H9 (cell line): ENCODE data around the gene USP4. TPM values are rescaled to one million over a fixed set of nuclear protein-coding genes. Genes with fewer than 3 reads are reported as not detected.

Source experiments
- DNase-seq: peaks from one replicate; pipeline ENCODE4 v3.0.0-alpha.2; 2017
- H2AFZ ChIP-seq: one replicate; pipeline ENCODE4 v1.6.1; 2013; ENCODE audit warnings: mild to moderate bottlenecking, low read length, control low read depth, moderate library complexity
- H2AK5ac ChIP-seq: 2 replicates; pipeline ENCODE4 v1.6.1; 2013; ENCODE audit warnings: low read length, control low read depth, mixed read lengths; ENCODE audit not compliant: insufficient read length
- H2BK120ac ChIP-seq: one replicate; pipeline ENCODE4 v1.6.1; 2013; ENCODE audit warnings: low read depth, mild to moderate bottlenecking, low read length, control low read depth, inconsistent platforms; ENCODE audit not compliant: poor library complexity, severe bottlenecking
- H2BK12ac ChIP-seq: 2 replicates; pipeline ENCODE4 v1.6.1; 2013; ENCODE audit warnings: low read length, control low read depth, mixed read lengths, low read depth; ENCODE audit not compliant: insufficient read length
- H2BK15ac ChIP-seq: 2 replicates; pipeline ENCODE4 v1.6.1; 2013; ENCODE audit warnings: low read depth, low read length, control low read depth
- H2BK20ac ChIP-seq: one replicate; pipeline ENCODE4 v1.6.1; 2013; ENCODE audit warnings: low read depth, mild to moderate bottlenecking, low read length, control low read depth, inconsistent platforms; ENCODE audit not compliant: poor library complexity, severe bottlenecking
- H2BK5ac ChIP-seq: 2 replicates; pipeline ENCODE4 v1.6.1; 2013; ENCODE audit warnings: low read length, control low read depth, mixed read lengths; ENCODE audit not compliant: insufficient read length
- H3K14ac ChIP-seq: 2 replicates; pipeline ENCODE4 v1.6.1; 2013; ENCODE audit warnings: low read length, control low read depth; ENCODE audit not compliant: insufficient read depth
- H3K18ac ChIP-seq: 2 replicates; pipeline ENCODE4 v1.6.1; 2013; ENCODE audit warnings: low read depth, mild to moderate bottlenecking, mixed read lengths, low read length, control low read depth; ENCODE audit not compliant: insufficient read length
- H3K23ac ChIP-seq: 2 replicates; pipeline ENCODE4 v1.6.1; 2013; ENCODE audit warnings: low read length, control low read depth, mixed read lengths, low read depth; ENCODE audit not compliant: insufficient read length
- H3K23me2 ChIP-seq: 2 replicates; pipeline ENCODE4 v1.6.1; 2013; ENCODE audit warnings: low read depth, mild to moderate bottlenecking, mixed read lengths, low read length, control low read depth; ENCODE audit not compliant: insufficient read length, poor library complexity, severe bottlenecking
- H3K27ac ChIP-seq: 2 replicates; pipeline ENCODE4 v1.5.1; 2013; ENCODE audit warnings: low read length, control low read depth, mixed read lengths, low read depth; ENCODE audit not compliant: insufficient read length
- H3K27me3 ChIP-seq: 2 replicates; pipeline ENCODE4 v1.6.1; 2013; ENCODE audit warnings: low read length, control low read depth, inconsistent platforms; ENCODE audit not compliant: insufficient read depth
- H3K4ac ChIP-seq: 2 replicates; pipeline ENCODE4 v1.6.1; 2013; ENCODE audit warnings: low read depth, mild to moderate bottlenecking, control low read depth, inconsistent platforms, low read length, moderate library complexity
- H3K4me1 ChIP-seq: 2 replicates; pipeline ENCODE4 v1.6.1; 2013; ENCODE audit warnings: low read length, control low read depth, inconsistent platforms; ENCODE audit not compliant: insufficient read depth
- H3K4me2 ChIP-seq: 2 replicates; pipeline ENCODE4 v1.6.1; 2013; ENCODE audit warnings: low read length, control low read depth, mixed read lengths; ENCODE audit not compliant: insufficient read length, insufficient read depth
- H3K56ac ChIP-seq: 2 replicates; pipeline ENCODE4 v1.6.1; 2013; ENCODE audit warnings: low read depth, mild to moderate bottlenecking, mixed read lengths, low read length, control low read depth; ENCODE audit not compliant: insufficient read length
- H3K79me1 ChIP-seq: 2 replicates; pipeline ENCODE4 v1.6.1; 2013; ENCODE audit warnings: low read depth, mild to moderate bottlenecking, moderate library complexity, low read length, control low read depth, inconsistent platforms; ENCODE audit not compliant: insufficient read depth, poor library complexity, severe bottlenecking
- H3K79me2 ChIP-seq: 2 replicates; pipeline ENCODE4 v1.6.1; 2013; ENCODE audit warnings: low read length, control low read depth, inconsistent platforms; ENCODE audit not compliant: insufficient read depth
- H3K9ac ChIP-seq: 2 replicates; pipeline ENCODE4 v1.6.1; 2013; ENCODE audit warnings: low read length, control low read depth, mixed read lengths; ENCODE audit not compliant: insufficient read length; ENCODE audit errors: extremely low read depth
- H3K9me3 ChIP-seq: one replicate; pipeline ENCODE4 v1.6.1; 2013; ENCODE audit warnings: low read depth, low read length, inconsistent platforms; ENCODE audit not compliant: control insufficient read depth
- H3T11ph ChIP-seq: one replicate; pipeline ENCODE4 v1.6.1; 2013; ENCODE audit warnings: mild to moderate bottlenecking, low read length, control low read depth, inconsistent platforms
- H4K20me1 ChIP-seq: one replicate; pipeline ENCODE4 v1.6.1; 2013; ENCODE audit not compliant: control insufficient read depth, insufficient read length, insufficient read depth
- H4K5ac ChIP-seq: 2 replicates; pipeline ENCODE4 v1.6.1; 2013; ENCODE audit warnings: low read depth, mild to moderate bottlenecking, mixed read lengths, low read length, control low read depth; ENCODE audit not compliant: insufficient read length
- H4K8ac ChIP-seq: replicated peaks from 2 replicates; pipeline ENCODE4 v1.6.1; 2013; ENCODE audit warnings: low read length, control low read depth, mixed read lengths, low read depth; ENCODE audit not compliant: insufficient read length
- H4K91ac ChIP-seq: 2 replicates; pipeline ENCODE4 v1.6.1; 2013; ENCODE audit warnings: low read depth, mild to moderate bottlenecking, moderate library complexity, mixed read lengths, low read length, control low read depth; ENCODE audit not compliant: insufficient read length
- H3K27ac Mint-ChIP-seq, 3 experiments: 2 replicates in 2 of 3; 3 replicates in 1 of 3; pipeline ENCODE4 v1.8.0; 2020 to 2021; ENCODE audit warnings: mixed read lengths in 3 of 3, mild to moderate bottlenecking in 1 of 3, moderate library complexity in 1 of 3
- H3K27me3 Mint-ChIP-seq: 2 replicates; pipeline ENCODE4 v1.8.0; 2021; ENCODE audit warnings: low read depth, mild to moderate bottlenecking, moderate library complexity, mixed read lengths
- H3K36me3 Mint-ChIP-seq, 3 experiments: 2 replicates in 2 of 3; 3 replicates in 1 of 3; pipeline ENCODE4 v1.8.0; 2020 to 2021; ENCODE audit warnings: low read depth in 3 of 3, mixed read lengths in 3 of 3; ENCODE audit not compliant: insufficient read depth in 1 of 3
- H3K4me1 Mint-ChIP-seq, 2 experiments: 2 replicates each; pipeline ENCODE4 v1.8.0; 2020; ENCODE audit warnings: mixed read lengths in 2 of 2
- H3K4me3 Mint-ChIP-seq, 2 experiments: 2 replicates in 1 of 2; 3 replicates in 1 of 2; pipeline ENCODE4 v1.8.0; 2020 to 2021; ENCODE audit warnings: mild to moderate bottlenecking in 2 of 2, mixed read lengths in 2 of 2, moderate library complexity in 1 of 2
- H3K9me3 Mint-ChIP-seq, 2 experiments: 2 replicates in 1 of 2; 3 replicates in 1 of 2; pipeline ENCODE4 v1.8.0; 2020; ENCODE audit warnings: mild to moderate bottlenecking in 2 of 2, mixed read lengths in 2 of 2, moderate library complexity in 1 of 2
- CTCF ChIP-seq: fragments of 200-600 bp; sonication (generic); conservative IDR thresholded peaks from 3 replicates; pipeline ENCODE4 v1.8.0; 2021; ENCODE audit warnings: antibody characterized with exemption, mild to moderate bottlenecking
- WGBS: extraction: QIAGEN DNeasy Blood & Tissue Kit; methylation state at CpG from one replicate; pipeline ENCODE4 v1.1.7; 2013; ENCODE audit warnings: missing lambda C conversion rate, low lambda C conversion rate, mixed read lengths; ENCODE audit not compliant: insufficient read length; ENCODE audit errors: extremely low coverage; 5-methylcytosine and 5-hydroxymethylcytosine counted together
- total RNA-seq: library from RNA; stranded (reverse); gene quantifications from 2 replicates; pipeline ENCODE4 v1.2.1, GENCODE V29; 2021

Gene USP4
- total RNA-seq, 1 experiment from 2014 or later: 36.1 TPM

GRCh38 chr3:49273825-49274532 lies 65.9 kb downstream of the USP4 start:
- H3K14ac ChIP-seq: no peak overlapping the region
- H3K4me2 ChIP-seq: no peak overlapping the region
- WGBS: no CpG with 5 or more reads among the region's 11 CpGs
- H3K79me1 ChIP-seq: no peaks in the 10 kb centered on the region
- H3K18ac ChIP-seq: no peak overlapping the region
- no peaks in the 10 kb centered on the region for H4K20me1 ChIP-seq
- no peak for DNase-seq
- H3K4me3 Mint-ChIP-seq: no peak overlapping the region
- H4K5ac ChIP-seq: no peak overlapping the region
- H3K9me3 Mint-ChIP-seq: no peaks in the 10 kb centered on the region
- H2BK20ac ChIP-seq: no peak overlapping the region
- no peak overlapping the region for H2BK5ac ChIP-seq
- H3K4me1 ChIP-seq: no peaks in the 10 kb centered on the region
- H3K23ac ChIP-seq: no peak overlapping the region
- H3K56ac ChIP-seq: no peak overlapping the region
- H4K8ac ChIP-seq: no peak overlapping the region
- no peaks in the 10 kb centered on the region for H3K27me3 ChIP-seq
- no peak overlapping the region for H2BK120ac ChIP-seq
- no peaks in the 10 kb centered on the region for H3K79me2 ChIP-seq
- H3K9ac ChIP-seq: no peak overlapping the region
- no peak overlapping the region for H3T11ph ChIP-seq
- H3K23me2 ChIP-seq: peaks cover 2% of the 10 kb centered on the region
- no peak overlapping the region for H2BK15ac ChIP-seq
- H3K4me1 Mint-ChIP-seq: no peaks in the 10 kb centered on the region
- H2AK5ac ChIP-seq: no peak overlapping the region
- no peak overlapping the region for H4K91ac ChIP-seq
- H3K4ac ChIP-seq: no peak overlapping the region
- H3K36me3 Mint-ChIP-seq: peaks cover 3 to 43% (median 13%) of the 10 kb centered on the region in 3 experiments; a peak in 5 of 7 replicates
- H3K27ac ChIP-seq: no peak overlapping the region
- H3K27ac Mint-ChIP-seq: no peak overlapping the region; a peak in 1 of 7 replicates
- TF ChIP-seq CTCF: no peak
- no peaks in the 10 kb centered on the region for H3K27me3 Mint-ChIP-seq
- H2AFZ ChIP-seq: no peak overlapping the region
- H2BK12ac ChIP-seq: no peak overlapping the region
- H3K9me3 ChIP-seq: no peaks in the 10 kb centered on the region
